ENCODE measurements around the gene KANSL1.

The KANSL1 gene

GRCh38 chr17:46122486-46122871 lies 70.8 kb downstream of the KANSL1 start:
- no peak overlapping the region for H3K27ac ChIP-seq
- no peak for TF ChIP-seq ZFX (IDR thresholded peaks at IDR 0.05)
- TF ChIP-seq, protein P1, sequence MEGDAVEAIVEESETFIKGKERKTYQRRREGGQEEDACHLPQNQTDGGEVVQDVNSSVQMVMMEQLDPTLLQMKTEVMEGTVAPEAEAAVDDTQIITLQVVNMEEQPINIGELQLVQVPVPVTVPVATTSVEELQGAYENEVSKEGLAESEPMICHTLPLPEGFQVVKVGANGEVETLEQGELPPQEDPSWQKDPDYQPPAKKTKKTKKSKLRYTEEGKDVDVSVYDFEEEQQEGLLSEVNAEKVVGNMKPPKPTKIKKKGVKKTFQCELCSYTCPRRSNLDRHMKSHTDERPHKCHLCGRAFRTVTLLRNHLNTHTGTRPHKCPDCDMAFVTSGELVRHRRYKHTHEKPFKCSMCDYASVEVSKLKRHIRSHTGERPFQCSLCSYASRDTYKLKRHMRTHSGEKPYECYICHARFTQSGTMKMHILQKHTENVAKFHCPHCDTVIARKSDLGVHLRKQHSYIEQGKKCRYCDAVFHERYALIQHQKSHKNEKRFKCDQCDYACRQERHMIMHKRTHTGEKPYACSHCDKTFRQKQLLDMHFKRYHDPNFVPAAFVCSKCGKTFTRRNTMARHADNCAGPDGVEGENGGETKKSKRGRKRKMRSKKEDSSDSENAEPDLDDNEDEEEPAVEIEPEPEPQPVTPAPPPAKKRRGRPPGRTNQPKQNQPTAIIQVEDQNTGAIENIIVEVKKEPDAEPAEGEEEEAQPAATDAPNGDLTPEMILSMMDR (conservative IDR thresholded peaks at IDR 0.05) = no peak

DNA sequence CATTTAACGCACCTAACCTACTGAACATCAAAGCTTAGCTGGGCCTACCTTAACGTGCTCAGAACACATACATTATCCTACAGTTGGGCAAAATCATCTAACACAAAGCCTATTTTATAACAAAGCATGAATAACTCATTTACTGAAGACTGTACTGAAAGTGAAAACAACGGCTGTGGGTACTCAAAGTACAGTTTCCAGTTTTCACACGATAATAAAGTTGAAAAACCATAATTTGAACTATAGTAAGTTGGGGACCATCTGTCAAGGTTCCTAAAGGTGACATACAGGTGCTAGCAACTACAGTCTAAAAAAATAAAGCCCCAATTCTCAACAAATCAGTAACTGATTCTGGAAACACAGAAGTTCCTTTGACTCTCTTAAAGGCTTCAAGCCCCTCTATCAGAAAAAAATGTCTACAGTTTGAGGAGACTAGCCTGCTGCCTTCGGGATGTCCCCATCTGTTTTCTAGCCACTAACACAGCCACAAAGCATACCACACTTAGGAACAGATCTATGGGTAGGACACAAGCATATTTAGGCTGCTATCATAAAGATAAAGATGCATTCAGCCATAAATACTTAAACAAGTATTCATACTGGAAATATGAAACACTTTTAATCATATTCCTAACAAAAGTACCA lies 71.3 kb downstream of the KANSL1 start:
- no peak overlapping the region for H3K27ac ChIP-seq
- no peak for TF ChIP-seq ZFX (IDR thresholded peaks at IDR 0.05)
- TF ChIP-seq, protein P1 (conservative IDR thresholded peaks at IDR 0.05) = no peak

GRCh38 chr17:46121165-46121764 lies 72.0 kb downstream of the KANSL1 start:
- no peak overlapping the region for H3K27ac ChIP-seq
- TF ChIP-seq, protein P1 (conservative IDR thresholded peaks at IDR 0.05) = no peak
- no peak for TF ChIP-seq ZFX (IDR thresholded peaks at IDR 0.05)

DNA sequence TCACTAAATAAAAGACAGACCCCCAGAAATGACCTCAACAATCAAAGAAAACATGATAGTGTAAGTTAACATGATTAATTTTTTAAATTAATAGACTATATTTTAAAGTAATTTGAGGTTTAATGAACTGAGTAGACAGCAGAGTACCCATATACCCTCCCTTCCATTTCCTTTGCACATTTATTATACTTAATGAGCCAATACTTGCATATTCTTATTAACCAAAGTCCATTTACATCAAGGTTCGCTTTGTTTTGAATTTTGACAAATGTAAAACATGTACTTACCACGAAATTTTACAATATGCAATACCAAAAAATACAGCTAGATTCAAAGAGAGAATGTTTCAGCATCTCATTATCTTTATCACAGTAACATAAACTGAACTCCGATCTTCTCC lies 72.7 kb downstream of the KANSL1 start:
- TF ChIP-seq, protein P1 (conservative IDR thresholded peaks at IDR 0.05) = no peak
- no peak for TF ChIP-seq ZFX (IDR thresholded peaks at IDR 0.05)
- no peak overlapping the region for H3K27ac ChIP-seq

DNA sequence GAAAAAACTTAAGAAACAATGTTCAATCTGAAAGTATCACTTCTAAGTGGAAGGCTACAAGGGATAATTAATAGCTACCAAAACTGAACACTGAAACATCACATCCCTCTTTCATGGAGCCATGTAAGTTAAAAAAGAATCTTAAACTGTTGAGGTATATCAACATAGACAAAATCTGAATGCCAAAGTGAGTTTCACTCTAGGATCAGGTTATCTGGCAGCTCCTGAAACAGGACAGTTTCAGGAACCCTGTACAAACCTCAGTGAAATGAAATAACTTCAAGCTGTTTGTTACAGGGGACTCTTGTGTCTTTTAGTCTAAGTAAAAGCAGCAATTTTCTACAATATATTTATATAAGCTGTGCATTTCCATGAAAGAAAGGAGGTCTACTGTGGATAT lies 73.2 kb downstream of the KANSL1 start:
- no peak for TF ChIP-seq ZFX (IDR thresholded peaks at IDR 0.05)
- TF ChIP-seq, protein P1 (conservative IDR thresholded peaks at IDR 0.05) = no peak
- H3K27ac ChIP-seq = no peak overlapping the region

DNA sequence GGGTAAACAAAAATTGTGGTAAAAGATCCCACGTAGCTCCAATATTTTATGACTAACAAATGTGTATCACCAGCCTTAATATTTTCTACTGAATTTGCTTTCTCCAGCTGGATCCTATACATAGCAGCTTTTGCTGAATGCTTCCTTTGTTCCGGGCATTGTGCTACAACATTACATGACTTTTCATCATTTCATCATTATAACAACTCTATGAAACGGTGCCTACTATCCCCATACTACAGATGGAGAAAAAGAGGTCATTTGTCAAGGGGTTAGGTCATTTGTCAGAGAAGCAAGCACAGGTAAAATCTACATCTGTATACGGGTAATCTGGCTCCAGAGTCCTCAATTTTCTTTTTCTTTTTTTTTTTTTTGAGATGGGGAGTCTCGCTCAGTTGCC lies 74.3 kb downstream of the KANSL1 start:
- TF ChIP-seq, protein P1 (conservative IDR thresholded peaks at IDR 0.05) = no peak
- no peak for TF ChIP-seq ZFX (IDR thresholded peaks at IDR 0.05)
- H3K27ac ChIP-seq = no peak overlapping the region

- TF ChIP-seq, protein P1 (conservative IDR thresholded peaks at IDR 0.05) = no peak
- no peak overlapping the region for H3K27ac ChIP-seq
These were observed 75.2 kb downstream of the KANSL1 start for GRCh38 chr17:46117850-46118696.
